H9 (cell line): ENCODE results near the gene CCM2. TPM values are rescaled to one million over a fixed set of nuclear protein-coding genes. Genes with fewer than 3 reads are reported as not detected.

ENCODE experiments used
- DNase-seq: peaks from one replicate; pipeline ENCODE4 v3.0.0-alpha.2; 2017
- H2AFZ ChIP-seq: one replicate; pipeline ENCODE4 v1.6.1; 2013; ENCODE audit warnings: mild to moderate bottlenecking, low read length, control low read depth, moderate library complexity
- H2AK5ac ChIP-seq: 2 replicates; pipeline ENCODE4 v1.6.1; 2013; ENCODE audit warnings: low read length, control low read depth, mixed read lengths; ENCODE audit not compliant: insufficient read length
- H2BK120ac ChIP-seq: one replicate; pipeline ENCODE4 v1.6.1; 2013; ENCODE audit warnings: low read depth, mild to moderate bottlenecking, low read length, control low read depth, inconsistent platforms; ENCODE audit not compliant: poor library complexity, severe bottlenecking
- H2BK12ac ChIP-seq: 2 replicates; pipeline ENCODE4 v1.6.1; 2013; ENCODE audit warnings: low read length, control low read depth, mixed read lengths, low read depth; ENCODE audit not compliant: insufficient read length
- H2BK15ac ChIP-seq: 2 replicates; pipeline ENCODE4 v1.6.1; 2013; ENCODE audit warnings: low read depth, low read length, control low read depth
- H2BK20ac ChIP-seq: one replicate; pipeline ENCODE4 v1.6.1; 2013; ENCODE audit warnings: low read depth, mild to moderate bottlenecking, low read length, control low read depth, inconsistent platforms; ENCODE audit not compliant: poor library complexity, severe bottlenecking
- H2BK5ac ChIP-seq: 2 replicates; pipeline ENCODE4 v1.6.1; 2013; ENCODE audit warnings: low read length, control low read depth, mixed read lengths; ENCODE audit not compliant: insufficient read length
- H3K14ac ChIP-seq: 2 replicates; pipeline ENCODE4 v1.6.1; 2013; ENCODE audit warnings: low read length, control low read depth; ENCODE audit not compliant: insufficient read depth
- H3K18ac ChIP-seq: 2 replicates; pipeline ENCODE4 v1.6.1; 2013; ENCODE audit warnings: low read depth, mild to moderate bottlenecking, mixed read lengths, low read length, control low read depth; ENCODE audit not compliant: insufficient read length
- H3K23ac ChIP-seq: 2 replicates; pipeline ENCODE4 v1.6.1; 2013; ENCODE audit warnings: low read length, control low read depth, mixed read lengths, low read depth; ENCODE audit not compliant: insufficient read length
- H3K23me2 ChIP-seq: 2 replicates; pipeline ENCODE4 v1.6.1; 2013; ENCODE audit warnings: low read depth, mild to moderate bottlenecking, mixed read lengths, low read length, control low read depth; ENCODE audit not compliant: insufficient read length, poor library complexity, severe bottlenecking
- H3K27ac ChIP-seq: 2 replicates; pipeline ENCODE4 v1.5.1; 2013; ENCODE audit warnings: low read length, control low read depth, mixed read lengths, low read depth; ENCODE audit not compliant: insufficient read length
- H3K27me3 ChIP-seq: 2 replicates; pipeline ENCODE4 v1.6.1; 2013; ENCODE audit warnings: low read length, control low read depth, inconsistent platforms; ENCODE audit not compliant: insufficient read depth
- H3K4ac ChIP-seq: 2 replicates; pipeline ENCODE4 v1.6.1; 2013; ENCODE audit warnings: low read depth, mild to moderate bottlenecking, control low read depth, inconsistent platforms, low read length, moderate library complexity
- H3K4me1 ChIP-seq: 2 replicates; pipeline ENCODE4 v1.6.1; 2013; ENCODE audit warnings: low read length, control low read depth, inconsistent platforms; ENCODE audit not compliant: insufficient read depth
- H3K4me2 ChIP-seq: 2 replicates; pipeline ENCODE4 v1.6.1; 2013; ENCODE audit warnings: low read length, control low read depth, mixed read lengths; ENCODE audit not compliant: insufficient read length, insufficient read depth
- H3K56ac ChIP-seq: 2 replicates; pipeline ENCODE4 v1.6.1; 2013; ENCODE audit warnings: low read depth, mild to moderate bottlenecking, mixed read lengths, low read length, control low read depth; ENCODE audit not compliant: insufficient read length
- H3K79me1 ChIP-seq: 2 replicates; pipeline ENCODE4 v1.6.1; 2013; ENCODE audit warnings: low read depth, mild to moderate bottlenecking, moderate library complexity, low read length, control low read depth, inconsistent platforms; ENCODE audit not compliant: insufficient read depth, poor library complexity, severe bottlenecking
- H3K79me2 ChIP-seq: 2 replicates; pipeline ENCODE4 v1.6.1; 2013; ENCODE audit warnings: low read length, control low read depth, inconsistent platforms; ENCODE audit not compliant: insufficient read depth
- H3K9ac ChIP-seq: 2 replicates; pipeline ENCODE4 v1.6.1; 2013; ENCODE audit warnings: low read length, control low read depth, mixed read lengths; ENCODE audit not compliant: insufficient read length; ENCODE audit errors: extremely low read depth
- H3K9me3 ChIP-seq: one replicate; pipeline ENCODE4 v1.6.1; 2013; ENCODE audit warnings: low read depth, low read length, inconsistent platforms; ENCODE audit not compliant: control insufficient read depth
- H3T11ph ChIP-seq: one replicate; pipeline ENCODE4 v1.6.1; 2013; ENCODE audit warnings: mild to moderate bottlenecking, low read length, control low read depth, inconsistent platforms
- H4K20me1 ChIP-seq: one replicate; pipeline ENCODE4 v1.6.1; 2013; ENCODE audit not compliant: control insufficient read depth, insufficient read length, insufficient read depth
- H4K5ac ChIP-seq: 2 replicates; pipeline ENCODE4 v1.6.1; 2013; ENCODE audit warnings: low read depth, mild to moderate bottlenecking, mixed read lengths, low read length, control low read depth; ENCODE audit not compliant: insufficient read length
- H4K8ac ChIP-seq: replicated peaks from 2 replicates; pipeline ENCODE4 v1.6.1; 2013; ENCODE audit warnings: low read length, control low read depth, mixed read lengths, low read depth; ENCODE audit not compliant: insufficient read length
- H4K91ac ChIP-seq: 2 replicates; pipeline ENCODE4 v1.6.1; 2013; ENCODE audit warnings: low read depth, mild to moderate bottlenecking, moderate library complexity, mixed read lengths, low read length, control low read depth; ENCODE audit not compliant: insufficient read length
- H3K27ac Mint-ChIP-seq, 3 experiments: 2 replicates in 2 of 3; 3 replicates in 1 of 3; pipeline ENCODE4 v1.8.0; 2020 to 2021; ENCODE audit warnings: mixed read lengths in 3 of 3, mild to moderate bottlenecking in 1 of 3, moderate library complexity in 1 of 3
- H3K27me3 Mint-ChIP-seq: 2 replicates; pipeline ENCODE4 v1.8.0; 2021; ENCODE audit warnings: low read depth, mild to moderate bottlenecking, moderate library complexity, mixed read lengths
- H3K36me3 Mint-ChIP-seq, 3 experiments: 2 replicates in 2 of 3; 3 replicates in 1 of 3; pipeline ENCODE4 v1.8.0; 2020 to 2021; ENCODE audit warnings: low read depth in 3 of 3, mixed read lengths in 3 of 3; ENCODE audit not compliant: insufficient read depth in 1 of 3
- H3K4me1 Mint-ChIP-seq, 2 experiments: 2 replicates each; pipeline ENCODE4 v1.8.0; 2020; ENCODE audit warnings: mixed read lengths in 2 of 2
- H3K4me3 Mint-ChIP-seq, 2 experiments: 2 replicates in 1 of 2; 3 replicates in 1 of 2; pipeline ENCODE4 v1.8.0; 2020 to 2021; ENCODE audit warnings: mild to moderate bottlenecking in 2 of 2, mixed read lengths in 2 of 2, moderate library complexity in 1 of 2
- H3K9me3 Mint-ChIP-seq, 2 experiments: 2 replicates in 1 of 2; 3 replicates in 1 of 2; pipeline ENCODE4 v1.8.0; 2020; ENCODE audit warnings: mild to moderate bottlenecking in 2 of 2, mixed read lengths in 2 of 2, moderate library complexity in 1 of 2
- CTCF ChIP-seq: fragments of 200-600 bp; sonication (generic); conservative IDR thresholded peaks from 3 replicates; pipeline ENCODE4 v1.8.0; 2021; ENCODE audit warnings: antibody characterized with exemption, mild to moderate bottlenecking
- WGBS: extraction: QIAGEN DNeasy Blood & Tissue Kit; methylation state at CpG from one replicate; pipeline ENCODE4 v1.1.7; 2013; ENCODE audit warnings: missing lambda C conversion rate, low lambda C conversion rate, mixed read lengths; ENCODE audit not compliant: insufficient read length; ENCODE audit errors: extremely low coverage; 5-methylcytosine and 5-hydroxymethylcytosine counted together
- total RNA-seq: library from RNA; stranded (reverse); gene quantifications from 2 replicates; pipeline ENCODE4 v1.2.1, GENCODE V29; 2021

CCM2 gene
- total RNA-seq, 1 experiment from 2014 or later, result 30.4 TPM

GRCh38 chr7:44979481-44980392 is 20.3 kb upstream of the CCM2 start:
- H2BK15ac ChIP-seq, result no peak overlapping the region
- no peak overlapping the region for H3K14ac ChIP-seq
- H4K5ac ChIP-seq, result no peak overlapping the region
- H3K79me2 ChIP-seq, result no peaks in the 10 kb centered on the region; the same call in 1 of the 2 replicates
- Mint-ChIP-seq H3K4me3 (no peak overlapping the region), H3K9me3 (no peaks in the 10 kb centered on the region; a peak in 1 of 5 replicates), H3K4me1 (peaks cover 6% of the 10 kb centered on the region in 2 experiments), H3K36me3 (peaks cover 24 to 62% (median 24%) of the 10 kb centered on the region in 3 experiments), H3K27me3 (no peaks in the 10 kb centered on the region; the same call in 1 of the 2 replicates), H3K27ac (0 out of 7 replicates have a peak overlapping the region, but pooled peaks of 2 of the 3 experiments have one; percentile 65 to 66)
- TF ChIP-seq CTCF, result 0 out of 3 replicates have a peak, but pooled peaks have one; percentile 12
- H3K9ac ChIP-seq, result no peak overlapping the region
- no peak overlapping the region for H2AK5ac ChIP-seq
- H2BK120ac ChIP-seq, result no peak overlapping the region
- no peak overlapping the region for H3K27ac ChIP-seq
- H2AFZ ChIP-seq, result no peak overlapping the region
- no peaks in the 10 kb centered on the region for H3K27me3 ChIP-seq
- no peaks in the 10 kb centered on the region for H3K4me1 ChIP-seq
- H3K56ac ChIP-seq, result no peak overlapping the region
- H3K4me2 ChIP-seq, result no peak overlapping the region
- H3T11ph ChIP-seq, result no peak overlapping the region
- no peak overlapping the region for H4K91ac ChIP-seq
- H2BK12ac ChIP-seq, result no peak overlapping the region
- no peaks in the 10 kb centered on the region for H4K20me1 ChIP-seq
- no peak overlapping the region for H3K4ac ChIP-seq
- H3K23ac ChIP-seq, result no peak overlapping the region
- WGBS, result no CpG with 5 or more reads among the region's 8 CpGs
- peaks cover 4% of the 10 kb centered on the region for H3K79me1 ChIP-seq
- H3K18ac ChIP-seq, result no peak overlapping the region
- H4K8ac ChIP-seq, result no peak overlapping the region
- DNase-seq, result no peak
- no peaks in the 10 kb centered on the region for H3K23me2 ChIP-seq
- no peak overlapping the region for H2BK5ac ChIP-seq
- H2BK20ac ChIP-seq, result no peak overlapping the region
- no peaks in the 10 kb centered on the region for H3K9me3 ChIP-seq
